DLD1 (cell line): ENCODE results near the gene ST6GALNAC1.

Experiments used
- in situ Hi-C: cut with HindIII; loops from 2 replicates; pipeline ENCODE4 v1.10.0; 2017; ENCODE audit warnings: low sequenced_read_pairs

ST6GALNAC1 gene

DNA sequence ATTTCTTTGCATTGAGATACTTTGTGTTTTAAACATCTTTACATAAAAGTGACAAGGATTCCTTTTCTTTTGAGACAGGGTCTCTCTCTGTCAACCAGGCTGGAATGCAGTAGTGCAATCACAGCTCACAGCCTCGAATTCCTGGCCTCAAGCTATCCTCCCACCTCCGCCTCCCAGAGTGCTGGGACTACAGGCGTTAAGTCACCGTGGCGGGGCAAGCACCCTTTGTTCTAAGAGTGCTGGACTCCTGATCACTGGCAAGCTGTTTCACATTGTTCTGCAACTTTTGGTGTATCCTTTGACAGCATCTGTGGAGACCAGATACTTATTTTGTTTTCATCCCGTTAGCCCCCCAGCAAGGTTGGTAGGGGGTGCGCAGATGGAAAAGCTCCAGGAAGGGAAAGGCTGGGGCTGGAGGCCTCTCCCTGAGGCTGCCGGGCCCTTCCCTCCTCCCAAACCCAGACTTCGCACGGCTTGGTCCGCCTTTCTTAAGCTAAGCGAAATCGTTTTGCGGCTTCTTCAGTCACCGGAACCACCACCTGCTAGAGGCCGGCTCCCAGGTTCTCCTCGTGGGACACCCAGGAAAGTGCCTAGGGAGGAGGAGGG is 59.0 kb downstream of the ST6GALNAC1 start:
- in situ Hi-C loops: no loop called here

DNA sequence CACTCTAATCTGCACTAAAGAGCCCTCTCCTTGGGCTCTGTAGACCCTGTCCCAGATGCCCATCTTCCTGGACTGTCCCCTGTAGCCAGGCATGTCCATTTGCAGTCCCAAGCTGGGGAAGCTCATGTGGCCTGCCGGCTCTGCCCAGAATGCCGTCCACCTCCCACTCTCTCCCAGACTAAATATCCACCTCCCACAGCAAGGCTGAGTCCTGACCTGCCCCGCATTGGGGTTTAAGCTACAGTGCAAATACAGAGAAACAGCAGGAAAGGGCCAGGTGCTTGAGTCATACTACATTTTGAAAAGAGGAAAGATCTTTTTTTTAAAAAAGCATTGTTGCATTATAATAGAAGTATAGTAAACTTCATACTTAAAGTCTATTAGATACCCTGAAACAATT is 60.9 kb downstream of the ST6GALNAC1 start:
- in situ Hi-C loops: no loop called here

DNA sequence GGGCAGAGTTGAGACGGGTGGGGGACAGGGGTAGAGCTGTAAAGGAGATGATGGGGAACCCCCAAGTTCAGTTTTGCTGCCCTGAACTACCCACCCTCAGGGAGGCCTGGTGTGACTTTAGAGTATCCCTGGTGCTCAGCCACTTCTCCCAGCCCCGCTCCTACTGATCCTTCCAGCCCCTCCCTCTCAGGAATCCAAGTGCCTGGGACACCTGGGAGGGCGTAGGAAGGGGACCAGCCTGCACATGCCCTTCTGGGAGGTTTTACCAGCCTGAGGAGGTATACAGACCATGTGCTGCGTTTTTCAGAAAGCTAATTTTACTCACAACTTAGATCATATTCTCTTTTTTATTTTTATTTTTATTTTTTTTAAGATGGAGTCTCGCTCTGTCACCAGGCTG is 62.0 kb downstream of the ST6GALNAC1 start:
- in situ Hi-C loops: no loop called here

DNA sequence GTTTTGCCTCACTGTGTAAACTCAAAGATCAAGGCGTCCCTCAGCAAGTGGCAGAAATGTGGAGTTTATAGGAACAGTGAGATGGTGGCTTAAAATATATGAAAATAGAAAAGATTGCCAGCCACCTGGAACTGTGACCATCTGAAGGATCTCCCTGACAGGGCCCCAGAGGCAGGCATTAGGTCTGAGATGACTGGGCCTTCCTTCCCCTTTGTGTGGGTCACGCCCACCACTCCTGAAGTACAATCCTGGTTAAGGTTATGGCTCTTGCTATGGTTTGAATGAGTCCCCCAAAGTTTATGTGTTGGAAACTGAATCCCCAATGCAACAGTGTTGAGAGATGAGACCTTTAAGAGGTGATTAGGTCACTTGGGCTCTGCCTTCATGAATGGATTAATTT is 64.3 kb downstream of the ST6GALNAC1 start:
- in situ Hi-C loops: no loop called here

DNA sequence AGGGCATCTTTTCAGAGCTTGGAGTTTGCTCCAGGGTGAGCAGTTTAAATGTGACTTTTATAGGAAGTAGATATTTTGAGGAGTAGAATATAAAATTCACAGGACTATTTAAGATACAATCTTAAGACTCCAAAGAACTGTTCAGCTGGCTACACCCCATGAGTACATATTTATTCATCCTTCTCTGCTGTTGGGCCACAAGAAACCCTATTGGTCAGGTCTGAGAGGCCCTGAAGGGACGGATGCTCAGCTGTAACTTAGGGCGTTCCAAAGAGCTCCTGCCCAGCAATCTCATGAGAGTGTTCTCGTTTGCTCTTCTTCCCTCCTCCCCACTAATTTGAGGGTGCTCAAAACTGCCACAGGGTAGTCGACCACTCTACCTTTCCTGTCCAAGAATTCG is 65.2 kb downstream of the ST6GALNAC1 start:
- in situ Hi-C loops: no loop called here

- in situ Hi-C loops: no loop called here
Observed at GRCh38 chr17:76577876-76578275, 65.7 kb downstream of the ST6GALNAC1 start.

GRCh38 chr17:76576189-76576588 is 67.4 kb downstream of the ST6GALNAC1 start:
- in situ Hi-C loops: no loop called here

DNA sequence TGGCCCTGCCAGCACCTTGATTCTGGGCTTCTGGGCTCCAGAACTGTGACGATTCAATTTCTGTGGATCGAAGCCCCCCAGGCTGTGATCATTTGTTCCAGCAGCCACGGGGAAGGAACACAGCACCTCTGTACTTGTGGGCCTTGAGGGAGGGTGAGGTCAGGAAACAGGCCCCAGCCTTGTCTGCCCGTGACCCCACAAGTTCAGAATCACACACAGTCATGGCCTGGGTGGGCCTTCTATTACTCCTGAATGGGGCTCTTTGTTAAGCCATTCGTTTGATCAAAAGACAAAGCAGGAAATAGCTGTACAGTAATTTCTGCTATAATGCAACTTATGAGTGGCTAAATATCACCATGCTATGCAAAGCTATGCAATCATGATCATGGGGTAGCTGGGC is 68.0 kb downstream of the ST6GALNAC1 start:
- in situ Hi-C loops: no loop called here
